Measurements from ENCODE around the gene TSNAX.
"Not testable (repeated sequence)": the region's sequence is repeated elsewhere in the genome, so short reads cannot be mapped to it uniquely, and the experiment has no call there.

TSNAX gene

GRCh38 chr1:231528172-231529029, at the start of gene TSNAX:
TSNAX (plus strand) TSS chr1:231528669; CDS start chr1:231528811, 142 bp downstream.
- DNase-seq (ENCODE audit: low read depth), result peak; percentile 81

GRCh38 chr1:231478811-231479210, 49.7 kb upstream of the TSNAX start:
- DNase-seq (ENCODE audit: low read depth), result no peak

GRCh38 chr1:231480008-231480407, 48.5 kb upstream of the TSNAX start:
- no peak for DNase-seq (ENCODE audit: low read depth)

- DNase-seq (ENCODE audit: low read depth), result no peak
These were observed 47.2 kb upstream of the TSNAX start for GRCh38 chr1:231481289-231481688.

GRCh38 chr1:231485029-231485784, 43.3 kb upstream of the TSNAX start:
- no peak for DNase-seq (ENCODE audit: low read depth)

- DNase-seq (ENCODE audit: low read depth), result no peak
These were observed 41.5 kb upstream of the TSNAX start for GRCh38 chr1:231487019-231487418.

GRCh38 chr1:231487910-231488309, 40.6 kb upstream of the TSNAX start:
- no peak for DNase-seq (ENCODE audit: low read depth)

GRCh38 chr1:231493421-231494185, 34.9 kb upstream of the TSNAX start:
- DNase-seq (ENCODE audit: low read depth), result no peak

GRCh38 chr1:231494439-231495110, 33.9 kb upstream of the TSNAX start:
- no peak for DNase-seq (ENCODE audit: low read depth)

- DNase-seq (ENCODE audit: low read depth), result no peak
These were observed 30.8 kb upstream of the TSNAX start for GRCh38 chr1:231497629-231498152.

- no peak for DNase-seq (ENCODE audit: low read depth)
These were observed 29.2 kb upstream of the TSNAX start for GRCh38 chr1:231499148-231499763.

GRCh38 chr1:231500666-231501065, 27.8 kb upstream of the TSNAX start:
- DNase-seq (ENCODE audit: low read depth), result no peak

- DNase-seq (ENCODE audit: low read depth), result not testable (repeated sequence)
These were observed 25.3 kb upstream of the TSNAX start for GRCh38 chr1:231503168-231503567.

- DNase-seq (ENCODE audit: low read depth), result no peak
These were observed 20.8 kb upstream of the TSNAX start for GRCh38 chr1:231507476-231508355.

- DNase-seq (ENCODE audit: low read depth), result no peak
These were observed 20.0 kb upstream of the TSNAX start for GRCh38 chr1:231508497-231508896.

GRCh38 chr1:231508941-231509340, 19.5 kb upstream of the TSNAX start:
- no peak for DNase-seq (ENCODE audit: low read depth)

GRCh38 chr1:231512147-231512698, 16.2 kb upstream of the TSNAX start:
- no peak for DNase-seq (ENCODE audit: low read depth)

- DNase-seq (ENCODE audit: low read depth), result no peak
These were observed 12.7 kb upstream of the TSNAX start for GRCh38 chr1:231515748-231516147.

GRCh38 chr1:231517076-231517475, 11.4 kb upstream of the TSNAX start:
- no peak for DNase-seq (ENCODE audit: low read depth)
